ENCODE results near the gene NRG2.

DNA sequence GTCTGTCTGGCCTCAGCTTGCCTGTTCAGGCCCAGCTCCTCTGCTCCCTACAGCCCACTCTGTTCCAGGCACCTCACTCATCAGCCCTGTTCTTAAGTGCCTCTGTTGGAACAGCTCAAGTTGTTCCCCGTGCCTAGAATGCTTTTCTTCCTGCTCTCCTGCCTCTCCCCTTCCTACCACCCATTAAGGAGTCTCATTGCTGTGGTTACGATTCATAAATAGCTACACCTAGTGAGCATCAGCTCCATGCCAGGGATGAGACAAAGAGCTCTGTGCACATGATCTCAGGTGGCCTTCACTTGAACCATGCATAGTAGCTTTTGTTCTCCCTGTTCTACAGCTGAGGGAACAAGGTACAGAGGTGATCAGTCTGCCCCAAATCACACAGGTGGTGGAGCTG lies 193.2 kb downstream of the NRG2 start:
- TF ChIP-seq EZH2 (IDR thresholded peaks at IDR 0.05; ENCODE audit: insufficient read depth, poor library complexity, severe bottlenecking), result no peak
- TF ChIP-seq EZH2phosphoT487 (IDR thresholded peaks at IDR 0.05; ENCODE audit: insufficient read depth, low read depth), result no peak
